ENCODE results near the gene CTSH.
"Not testable (repeated sequence)": the region's sequence is repeated elsewhere in the genome, so short reads cannot be mapped to it uniquely, and the experiment has no call there.

GRCh38 chr15:78928176-78928575, 16.7 kb downstream of the CTSH start:
- TF ChIP-seq CTCF (conservative IDR thresholded peaks at IDR 0.05 in 1 of 2, IDR thresholded peaks at IDR 0.05 in 1 of 2; ENCODE audit: low read depth in 1 of 2, low read length in 2 of 2); EZH2 (IDR thresholded peaks at IDR 0.05; ENCODE audit: low read length, missing control alignments): not testable (repeated sequence)
